Vagina (tissue), 2 donors: ENCODE data around the gene DPYD. TPM values are rescaled to one million over a fixed set of nuclear protein-coding genes. Genes with fewer than 3 reads are reported as not detected.

Experiments
- DNase-seq, 2 donors: peaks; one replicate each; pipeline ENCODE4 v3.0.0-alpha.2; 2017; ENCODE audit errors: extremely low spot score in 2 of 2
- H3K27ac ChIP-seq: fragments of 200-600 bp; sonication (generic); one replicate; pipeline ENCODE4 v1.5.1; 2019
- H3K27me3 ChIP-seq: fragments of 200-600 bp; sonication (generic); one replicate; pipeline ENCODE4 v1.5.1; 2019
- H3K36me3 ChIP-seq, 2 donors: fragments of 200-600 bp; sonication (generic); one replicate each; pipeline ENCODE4 v1.5.1; 2017 to 2019
- H3K4me1 ChIP-seq: fragments of 200-600 bp; sonication (generic); one replicate; pipeline ENCODE4 v1.5.1; 2019
- H3K4me3 ChIP-seq, 2 donors: fragments of 200-600 bp; sonication (generic); 1 replicate in 1 of 2; 2 replicates in 1 of 2; pipeline ENCODE4 v1.5.1; 2016 to 2019
- H3K9me3 ChIP-seq: fragments of 200-600 bp; sonication (generic); one replicate; pipeline ENCODE4 v1.5.1; 2019
- CTCF ChIP-seq, 3 experiments: fragments of 450-650 bp in 2 of 3; fragments of 200-600 bp in 1 of 3; sonication (generic) in 1 of 3; IDR thresholded peaks; one replicate each; pipeline ENCODE4 v1.5.1; 2017 to 2019; ENCODE audit warnings: antibody characterized with exemption in 3 of 3, mild to moderate bottlenecking in 2 of 3, moderate library complexity in 2 of 3
- POLR2A ChIP-seq, 2 donors: fragments of 450-650 bp; IDR thresholded peaks; one replicate each; pipeline ENCODE4 v1.6.1; 2017; ENCODE audit warnings: antibody characterized with exemption in 2 of 2, mild to moderate bottlenecking in 2 of 2, moderate library complexity in 2 of 2
- POLR2AphosphoS5 ChIP-seq, 2 donors: sonication (generic); formaldehyde crosslinking; IDR thresholded peaks; one replicate each; pipeline ENCODE4 v1.9.0; 2017; ENCODE audit warnings: antibody characterized with exemption in 2 of 2, mild to moderate bottlenecking in 2 of 2, low read depth in 1 of 2; ENCODE audit not compliant: insufficient read depth in 1 of 2
- intact Hi-C: fragments of 100-400 bp; cut with DNase I; formaldehyde crosslinking; loops from one replicate; pipeline ENCODE4 v1.15.1; 2023
- total RNA-seq: library from RNA; depleted of rRNA; stranded (reverse); fragments of >200 nt; gene quantifications from one replicate; pipeline ENCODE4 v1.2.3, GENCODE V29; 2016

Gene DPYD
- total RNA-seq, 1 donor from 2014 or later: 45.7 TPM

- Histone ChIP-seq H3K27me3 (no peaks in the 10 kb centered on the region), H3K36me3 (no peaks in the 10 kb centered on the region), H3K4me1 (no peaks in the 10 kb centered on the region), H3K4me3 (no peak overlapping the region), H3K27ac (no peak overlapping the region), H3K9me3 (no peaks in the 10 kb centered on the region)
- intact Hi-C loops: no loop called here
- no peak for DNase-seq
- no peak for TF ChIP-seq CTCF (IDR thresholded peaks at IDR 0.05)
- no peak for TF ChIP-seq POLR2A (IDR thresholded peaks at IDR 0.05)
- no peak for TF ChIP-seq POLR2AphosphoS5 (IDR thresholded peaks at IDR 0.05; ENCODE audit: insufficient read depth in 1 of 2, low read depth in 1 of 2)
Observed at GRCh38 chr1:97787231-97787630, 133.6 kb downstream of the DPYD start.

- no peak for DNase-seq
- H3K27me3 ChIP-seq: no peaks in the 10 kb centered on the region
- no peak overlapping the region for H3K4me3 ChIP-seq
- no peak overlapping the region for H3K27ac ChIP-seq
- H3K36me3 ChIP-seq: no peaks in the 10 kb centered on the region
- H3K4me1 ChIP-seq: no peaks in the 10 kb centered on the region
- TF ChIP-seq POLR2A (IDR thresholded peaks at IDR 0.05) (no peak), CTCF (IDR thresholded peaks at IDR 0.05) (no peak), POLR2AphosphoS5 (IDR thresholded peaks at IDR 0.05; ENCODE audit: insufficient read depth in 1 of 2, low read depth in 1 of 2) (no peak)
- intact Hi-C loops: no loop called here
- no peaks in the 10 kb centered on the region for H3K9me3 ChIP-seq
Observed at GRCh38 chr1:97784661-97785060, 136.2 kb downstream of the DPYD start.

- intact Hi-C loops: no loop called here
- no peaks in the 10 kb centered on the region for H3K4me1 ChIP-seq
- TF ChIP-seq POLR2A (IDR thresholded peaks at IDR 0.05) (no peak), CTCF (IDR thresholded peaks at IDR 0.05) (no peak), POLR2AphosphoS5 (IDR thresholded peaks at IDR 0.05; ENCODE audit: insufficient read depth in 1 of 2, low read depth in 1 of 2) (no peak)
- H3K4me3 ChIP-seq: no peak overlapping the region
- H3K27ac ChIP-seq: no peak overlapping the region
- no peaks in the 10 kb centered on the region for H3K9me3 ChIP-seq
- DNase-seq: no peak
- H3K36me3 ChIP-seq: no peaks in the 10 kb centered on the region
- no peaks in the 10 kb centered on the region for H3K27me3 ChIP-seq
Observed at GRCh38 chr1:97783751-97784150, 137.1 kb downstream of the DPYD start.

GRCh38 chr1:97781762-97782337, 139.0 kb downstream of the DPYD start:
- no peak overlapping the region for H3K4me3 ChIP-seq
- H3K27me3 ChIP-seq: no peaks in the 10 kb centered on the region
- no peaks in the 10 kb centered on the region for H3K9me3 ChIP-seq
- no peaks in the 10 kb centered on the region for H3K36me3 ChIP-seq
- DNase-seq: no peak
- TF ChIP-seq POLR2A (IDR thresholded peaks at IDR 0.05) (no peak), CTCF (IDR thresholded peaks at IDR 0.05) (no peak), POLR2AphosphoS5 (IDR thresholded peaks at IDR 0.05; ENCODE audit: insufficient read depth in 1 of 2, low read depth in 1 of 2) (no peak)
- H3K27ac ChIP-seq: no peak overlapping the region
- intact Hi-C loops: no loop called here
- H3K4me1 ChIP-seq: no peaks in the 10 kb centered on the region

- no peak for DNase-seq
- H3K27me3 ChIP-seq: no peaks in the 10 kb centered on the region
- intact Hi-C loops: no loop called here
- no peak for TF ChIP-seq POLR2AphosphoS5 (IDR thresholded peaks at IDR 0.05; ENCODE audit: insufficient read depth in 1 of 2, low read depth in 1 of 2)
- H3K9me3 ChIP-seq: no peaks in the 10 kb centered on the region
- H3K4me1 ChIP-seq: no peaks in the 10 kb centered on the region
- no peak overlapping the region for H3K27ac ChIP-seq
- H3K36me3 ChIP-seq: no peaks in the 10 kb centered on the region
- no peak overlapping the region for H3K4me3 ChIP-seq
Observed at GRCh38 chr1:97780884-97781283, 139.9 kb downstream of the DPYD start.
